ENCODE measurements around the gene PSMC1.
A peak's percentile ranks its signal among the peaks of the same experiment; 100 is the strongest.

DNA sequence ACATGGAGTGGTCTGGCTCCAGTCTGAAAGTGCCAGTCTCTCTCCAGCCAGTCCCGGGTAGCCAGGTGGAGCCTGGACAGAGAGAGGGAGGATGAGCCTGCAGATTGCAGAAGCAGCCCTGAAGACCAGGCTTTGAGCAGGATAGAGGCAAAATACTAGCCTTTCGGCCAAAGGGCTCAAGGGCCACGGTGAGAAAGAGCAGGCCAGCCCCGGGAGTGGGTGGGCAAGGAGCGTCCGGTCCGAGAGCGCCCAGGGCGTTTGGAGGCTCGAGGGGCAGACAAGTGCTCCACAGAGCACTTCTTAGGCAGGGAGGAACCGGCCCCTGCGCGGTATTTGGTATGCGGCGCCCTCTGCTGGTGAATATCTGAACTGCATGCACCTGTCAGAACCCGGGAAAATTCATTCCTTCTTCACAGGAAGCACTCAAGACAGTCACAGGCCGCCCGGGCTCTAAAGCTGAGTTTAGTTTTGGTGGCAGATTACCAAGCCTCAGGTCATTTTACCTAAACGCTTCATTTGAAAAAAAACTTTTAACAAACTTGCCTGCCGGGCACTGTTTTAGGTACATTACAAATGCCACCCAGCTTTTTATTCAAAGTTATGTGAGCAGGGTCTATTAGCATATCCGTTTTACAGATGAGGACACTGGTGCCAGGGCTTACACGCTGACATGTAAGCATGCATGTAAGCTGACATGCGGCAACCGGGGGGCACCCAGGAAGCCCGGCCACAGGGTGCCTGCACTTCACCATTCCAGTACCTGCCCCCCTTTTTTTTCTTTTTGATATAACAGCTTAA is 21.0 kb upstream of the PSMC1 start:
- TF ChIP-seq POLR2A (IDR thresholded peaks at IDR 0.05): no peak
- TF ChIP-seq, protein P1, sequence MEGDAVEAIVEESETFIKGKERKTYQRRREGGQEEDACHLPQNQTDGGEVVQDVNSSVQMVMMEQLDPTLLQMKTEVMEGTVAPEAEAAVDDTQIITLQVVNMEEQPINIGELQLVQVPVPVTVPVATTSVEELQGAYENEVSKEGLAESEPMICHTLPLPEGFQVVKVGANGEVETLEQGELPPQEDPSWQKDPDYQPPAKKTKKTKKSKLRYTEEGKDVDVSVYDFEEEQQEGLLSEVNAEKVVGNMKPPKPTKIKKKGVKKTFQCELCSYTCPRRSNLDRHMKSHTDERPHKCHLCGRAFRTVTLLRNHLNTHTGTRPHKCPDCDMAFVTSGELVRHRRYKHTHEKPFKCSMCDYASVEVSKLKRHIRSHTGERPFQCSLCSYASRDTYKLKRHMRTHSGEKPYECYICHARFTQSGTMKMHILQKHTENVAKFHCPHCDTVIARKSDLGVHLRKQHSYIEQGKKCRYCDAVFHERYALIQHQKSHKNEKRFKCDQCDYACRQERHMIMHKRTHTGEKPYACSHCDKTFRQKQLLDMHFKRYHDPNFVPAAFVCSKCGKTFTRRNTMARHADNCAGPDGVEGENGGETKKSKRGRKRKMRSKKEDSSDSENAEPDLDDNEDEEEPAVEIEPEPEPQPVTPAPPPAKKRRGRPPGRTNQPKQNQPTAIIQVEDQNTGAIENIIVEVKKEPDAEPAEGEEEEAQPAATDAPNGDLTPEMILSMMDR (IDR thresholded peaks at IDR 0.05): peak; percentile 89 to 99 (median 96)

All from thyroid gland (tissue), 4 donors.